ENCODE measurements around the gene NOS1AP.
A peak's percentile ranks its signal among the peaks of the same experiment; 100 is the strongest.

Gene NOS1AP

DNA sequence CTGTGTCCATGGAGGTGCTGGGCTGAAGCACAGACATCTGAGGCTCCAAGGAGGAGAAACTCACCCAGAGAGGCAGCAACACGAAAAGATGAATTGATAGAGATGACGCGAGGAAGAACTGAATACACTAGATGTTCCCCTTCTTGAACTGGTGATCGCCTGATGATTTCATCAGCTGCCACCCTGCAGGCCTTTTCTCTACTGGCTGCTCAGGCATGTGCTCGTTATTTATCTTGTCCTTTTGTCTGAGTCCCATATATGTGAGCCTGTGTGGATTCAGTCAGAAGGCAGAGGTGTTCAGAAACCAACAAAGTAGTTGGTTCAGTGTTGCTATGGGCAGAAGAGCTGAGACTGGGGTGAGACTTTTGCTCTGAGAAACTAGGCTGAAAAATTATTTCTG, 202.9 kb downstream of the NOS1AP start:
- 80 to 98% methylated on average over 5 of the region's 5 CpGs for WGBS, 2 experiments (ENCODE audit: insufficient coverage in 2 of 2)

DNA sequence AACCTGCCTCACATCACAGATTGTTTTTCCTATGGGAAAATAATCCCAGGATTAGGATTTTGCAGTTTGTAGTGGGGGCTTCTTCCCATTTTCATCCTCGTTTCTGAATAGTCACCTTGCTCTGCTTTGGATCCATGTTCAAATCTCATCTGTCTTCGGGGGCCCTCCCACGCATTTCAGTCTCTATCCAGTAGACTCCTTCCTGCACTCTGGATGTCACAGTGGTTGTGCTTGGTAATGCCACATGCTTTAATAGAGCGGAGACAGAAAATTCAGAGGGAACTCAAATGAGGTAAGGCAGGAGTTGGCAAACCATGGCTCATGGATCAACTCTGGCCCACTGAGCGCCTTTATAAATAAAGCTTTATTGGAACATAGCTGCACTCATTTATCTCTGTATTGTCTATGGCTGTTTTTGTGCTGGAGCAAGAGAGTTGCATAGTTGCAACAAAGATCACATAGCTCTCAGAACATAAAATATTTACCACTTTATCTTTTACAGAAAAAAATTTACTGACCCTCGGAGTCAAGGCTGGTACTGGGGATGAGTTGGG, 206.2 kb downstream of the NOS1AP start:
- WGBS, 2 experiments (ENCODE audit: insufficient coverage in 2 of 2): 90 to 100% methylated on average over 3 to 4 of the region's 6 CpGs
- no peaks in the 10 kb centered on the region for H3K9me3 ChIP-seq (ENCODE audit: control insufficient read depth, low read length)
- no peaks in the 10 kb centered on the region for H3K36me3 ChIP-seq (ENCODE audit: control insufficient read depth, insufficient read depth, low read length)
- no peaks in the 10 kb centered on the region for H3K4me1 ChIP-seq (ENCODE audit: control insufficient read depth, insufficient read depth, low read length, poor library complexity, severe bottlenecking)
- H3K4me3 ChIP-seq (ENCODE audit: extremely low read depth, insufficient read depth, low read length, poor library complexity, severe bottlenecking): no peak overlapping the region
- H3K27ac ChIP-seq (ENCODE audit: low read depth, low read length, severe bottlenecking): no peak overlapping the region

More for the DNA sequence above, 202.9 kb downstream of the NOS1AP start:
- Histone ChIP-seq H3K27ac (ENCODE audit: low read depth, low read length, severe bottlenecking) (no peak overlapping the region), H3K36me3 (ENCODE audit: control insufficient read depth, insufficient read depth, low read length) (no peaks in the 10 kb centered on the region), H3K4me1 (ENCODE audit: control insufficient read depth, insufficient read depth, low read length, poor library complexity, severe bottlenecking) (no peaks in the 10 kb centered on the region), H3K4me3 (ENCODE audit: extremely low read depth, insufficient read depth, low read length, poor library complexity, severe bottlenecking) (no peak overlapping the region), H3K9me3 (ENCODE audit: control insufficient read depth, low read length) (no peaks in the 10 kb centered on the region)

DNA sequence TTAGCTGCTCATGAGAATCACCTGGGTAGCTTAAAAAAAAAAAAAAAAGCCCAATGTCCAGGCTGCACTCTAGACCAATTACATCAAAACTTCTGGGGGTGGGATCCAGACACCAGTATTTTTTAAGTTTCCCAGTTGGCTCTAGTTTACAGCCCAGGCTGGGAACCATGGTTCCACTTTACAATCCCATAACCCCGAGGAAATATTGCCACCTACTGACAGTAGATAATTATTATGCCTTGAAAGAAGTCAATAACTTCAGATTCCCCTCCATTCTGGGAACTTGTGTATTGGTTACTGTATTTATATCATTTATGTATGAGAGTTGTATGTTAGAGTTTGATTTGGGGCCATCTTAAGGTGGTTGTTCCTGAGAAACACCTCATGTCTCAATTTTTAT, 207.0 kb downstream of the NOS1AP start:
- Histone ChIP-seq H3K4me1 (ENCODE audit: control insufficient read depth, insufficient read depth, low read length, poor library complexity, severe bottlenecking) (no peaks in the 10 kb centered on the region), H3K27ac (ENCODE audit: low read depth, low read length, severe bottlenecking) (no peak overlapping the region), H3K4me3 (ENCODE audit: extremely low read depth, insufficient read depth, low read length, poor library complexity, severe bottlenecking) (no peak overlapping the region), H3K9me3 (ENCODE audit: control insufficient read depth, low read length) (no peaks in the 10 kb centered on the region), H3K36me3 (ENCODE audit: control insufficient read depth, insufficient read depth, low read length) (no peaks in the 10 kb centered on the region)
- no CpG with 5 or more reads among the region's 1 CpG for WGBS, 2 experiments (ENCODE audit: insufficient coverage in 2 of 2)

DNA sequence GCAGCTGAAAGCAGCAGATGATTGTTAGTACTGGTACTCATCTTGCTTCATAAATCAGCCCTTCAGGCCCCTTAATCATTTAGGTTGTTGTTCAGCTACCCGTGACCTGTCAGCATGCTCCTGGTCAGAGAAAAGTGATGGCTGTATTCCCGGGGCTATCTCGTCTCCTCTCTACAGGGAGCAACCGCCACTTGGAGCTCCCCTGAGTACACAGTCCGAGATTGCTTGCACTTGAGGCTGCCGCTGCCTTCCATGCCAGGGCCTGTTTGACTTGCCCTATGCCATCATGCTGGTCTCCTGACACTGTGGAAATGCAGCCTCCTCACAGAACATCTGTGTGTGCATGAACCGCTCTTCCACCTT, 209.6 kb downstream of the NOS1AP start:
- no peaks in the 10 kb centered on the region for H3K4me1 ChIP-seq (ENCODE audit: control insufficient read depth, insufficient read depth, low read length, poor library complexity, severe bottlenecking)
- H3K9me3 ChIP-seq (ENCODE audit: control insufficient read depth, low read length): no peaks in the 10 kb centered on the region
- no peak overlapping the region for H3K27ac ChIP-seq (ENCODE audit: low read depth, low read length, severe bottlenecking)
- WGBS, 2 experiments (ENCODE audit: insufficient coverage in 2 of 2): 65 to 86% methylated on average over 7 of the region's 7 CpGs
- H3K36me3 ChIP-seq (ENCODE audit: control insufficient read depth, insufficient read depth, low read length): no peaks in the 10 kb centered on the region
- H3K4me3 ChIP-seq (ENCODE audit: extremely low read depth, insufficient read depth, low read length, poor library complexity, severe bottlenecking): no peak overlapping the region

DNA sequence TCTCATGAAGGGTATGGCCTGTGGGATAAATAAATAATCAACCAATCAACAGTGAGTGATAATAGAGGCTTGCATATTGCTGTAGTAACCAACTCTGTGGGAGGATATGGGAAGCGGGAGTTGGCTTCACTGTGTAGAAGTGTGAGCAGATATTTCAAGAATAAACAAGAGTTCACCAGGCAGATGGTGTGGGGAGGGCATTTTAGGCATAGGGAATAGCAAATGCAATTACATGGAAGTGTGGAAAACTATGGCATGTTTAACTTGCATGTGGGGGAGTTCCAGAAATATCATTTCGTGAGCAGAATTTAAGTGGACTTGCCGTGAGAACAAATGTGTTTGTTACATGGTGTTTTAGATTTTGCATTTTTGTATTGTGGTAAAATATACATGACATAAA, 211.9 kb downstream of the NOS1AP start:
- H3K9me3 ChIP-seq (ENCODE audit: control insufficient read depth, low read length): no peaks in the 10 kb centered on the region
- 92 to 100% methylated on average over 2 of the region's 3 CpGs for WGBS, 2 experiments (ENCODE audit: insufficient coverage in 2 of 2)
- no peaks in the 10 kb centered on the region for H3K36me3 ChIP-seq (ENCODE audit: control insufficient read depth, insufficient read depth, low read length)
- no peak overlapping the region for H3K4me3 ChIP-seq (ENCODE audit: extremely low read depth, insufficient read depth, low read length, poor library complexity, severe bottlenecking)
- H3K4me1 ChIP-seq (ENCODE audit: control insufficient read depth, insufficient read depth, low read length, poor library complexity, severe bottlenecking): no peaks in the 10 kb centered on the region
- H3K27ac ChIP-seq (ENCODE audit: low read depth, low read length, severe bottlenecking): no peak overlapping the region

DNA sequence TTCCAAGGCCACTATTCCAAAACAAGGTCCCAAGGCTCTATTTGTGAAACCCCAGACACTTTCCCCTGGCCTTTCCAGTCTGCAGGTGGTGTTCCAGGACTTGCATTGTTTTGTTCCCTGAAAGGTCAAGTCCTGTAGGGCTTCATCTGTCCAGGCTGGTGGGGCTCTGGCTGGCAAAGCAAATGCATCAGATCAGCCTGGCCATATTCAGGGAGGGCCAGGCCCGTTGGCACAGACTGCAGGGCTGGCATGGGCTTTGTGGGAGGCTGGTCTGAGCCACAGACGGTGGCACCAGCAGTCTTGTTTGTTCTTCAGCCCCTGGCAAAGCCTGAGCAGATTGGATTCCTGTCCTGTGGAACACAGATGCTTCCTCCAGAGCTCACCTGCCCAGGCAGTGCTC, 214.2 kb downstream of the NOS1AP start:
- Histone ChIP-seq H3K9me3 (ENCODE audit: control insufficient read depth, low read length) (no peaks in the 10 kb centered on the region), H3K36me3 (ENCODE audit: control insufficient read depth, insufficient read depth, low read length) (no peaks in the 10 kb centered on the region), H3K27ac (ENCODE audit: low read depth, low read length, severe bottlenecking) (no peak overlapping the region), H3K4me3 (ENCODE audit: extremely low read depth, insufficient read depth, low read length, poor library complexity, severe bottlenecking) (no peak overlapping the region), H3K4me1 (ENCODE audit: control insufficient read depth, insufficient read depth, low read length, poor library complexity, severe bottlenecking) (no peaks in the 10 kb centered on the region)
- WGBS, 2 experiments (ENCODE audit: insufficient coverage in 2 of 2): 78 to 89% methylated on average over 2 of the region's 2 CpGs

DNA sequence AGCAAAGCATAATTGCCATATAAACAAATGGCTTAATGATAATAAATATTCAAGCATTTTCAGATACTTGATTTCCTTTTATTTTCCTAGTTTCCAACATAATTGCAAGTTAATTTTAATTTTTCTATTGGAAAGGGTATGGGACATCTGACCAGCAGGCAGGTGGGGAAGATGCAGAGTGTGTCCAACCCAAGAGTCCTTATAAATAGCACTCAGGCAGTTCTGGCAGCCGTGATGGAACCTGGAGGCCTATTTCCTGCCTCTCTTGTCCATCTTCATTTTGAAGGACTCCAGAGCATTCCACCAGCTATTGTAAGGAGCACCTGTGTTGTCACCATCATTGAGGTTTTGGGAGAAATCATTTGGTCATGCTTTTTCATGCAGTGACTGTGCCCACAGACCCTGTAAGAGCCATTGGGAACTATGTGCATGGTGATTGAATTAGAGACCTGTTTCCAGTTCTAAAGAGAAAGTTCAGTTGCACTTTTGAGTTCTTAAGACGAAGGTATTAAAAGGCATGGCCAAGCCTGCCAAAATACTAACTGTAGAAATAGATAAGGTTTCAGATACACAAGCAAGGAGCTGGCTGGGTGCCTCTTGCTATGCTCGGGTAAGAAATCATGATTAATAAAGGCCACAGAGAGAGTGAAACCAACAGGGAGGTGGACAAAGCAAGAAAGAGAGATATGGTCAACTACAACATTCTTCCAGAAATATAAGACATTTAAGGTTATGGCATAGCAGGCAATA, 214.9 kb downstream of the NOS1AP start:
- 88 to 100% methylated on average over 2 to 3 of the region's 3 CpGs for WGBS, 2 experiments (ENCODE audit: insufficient coverage in 2 of 2)
- no peak overlapping the region for H3K27ac ChIP-seq (ENCODE audit: low read depth, low read length, severe bottlenecking)
- no peaks in the 10 kb centered on the region for H3K9me3 ChIP-seq (ENCODE audit: control insufficient read depth, low read length)
- no peaks in the 10 kb centered on the region for H3K4me1 ChIP-seq (ENCODE audit: control insufficient read depth, insufficient read depth, low read length, poor library complexity, severe bottlenecking)
- no peaks in the 10 kb centered on the region for H3K36me3 ChIP-seq (ENCODE audit: control insufficient read depth, insufficient read depth, low read length)
- no peak overlapping the region for H3K4me3 ChIP-seq (ENCODE audit: extremely low read depth, insufficient read depth, low read length, poor library complexity, severe bottlenecking)

DNA sequence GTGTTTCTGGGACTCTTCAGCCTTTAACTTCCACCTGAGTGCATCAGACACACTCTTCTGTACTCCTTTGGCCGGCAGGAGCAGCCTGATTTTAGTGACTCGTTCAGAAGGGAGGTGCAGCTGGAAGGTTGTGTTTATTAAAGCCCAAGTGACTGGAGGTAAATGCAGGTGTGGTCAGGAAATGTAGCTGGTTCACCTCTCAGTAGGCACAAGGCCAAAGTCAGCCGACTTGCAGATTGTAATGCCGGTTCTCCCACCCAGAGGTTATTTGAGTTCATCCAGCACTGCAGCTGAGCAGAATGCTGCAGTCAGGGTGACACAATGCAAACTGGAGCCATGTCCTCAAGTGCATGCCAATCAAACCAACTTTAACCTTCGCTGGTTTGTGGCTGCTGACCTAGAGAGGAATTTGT, 215.7 kb downstream of the NOS1AP start:
- Histone ChIP-seq H3K27ac (ENCODE audit: low read depth, low read length, severe bottlenecking) (no peak overlapping the region), H3K36me3 (ENCODE audit: control insufficient read depth, insufficient read depth, low read length) (no peaks in the 10 kb centered on the region), H3K4me3 (ENCODE audit: extremely low read depth, insufficient read depth, low read length, poor library complexity, severe bottlenecking) (no peak overlapping the region), H3K9me3 (ENCODE audit: control insufficient read depth, low read length) (no peaks in the 10 kb centered on the region), H3K4me1 (ENCODE audit: control insufficient read depth, insufficient read depth, low read length, poor library complexity, severe bottlenecking) (no peaks in the 10 kb centered on the region)
- WGBS, 2 experiments (ENCODE audit: insufficient coverage in 2 of 2): 79 to 95% methylated on average over 2 to 5 of the region's 5 CpGs

DNA sequence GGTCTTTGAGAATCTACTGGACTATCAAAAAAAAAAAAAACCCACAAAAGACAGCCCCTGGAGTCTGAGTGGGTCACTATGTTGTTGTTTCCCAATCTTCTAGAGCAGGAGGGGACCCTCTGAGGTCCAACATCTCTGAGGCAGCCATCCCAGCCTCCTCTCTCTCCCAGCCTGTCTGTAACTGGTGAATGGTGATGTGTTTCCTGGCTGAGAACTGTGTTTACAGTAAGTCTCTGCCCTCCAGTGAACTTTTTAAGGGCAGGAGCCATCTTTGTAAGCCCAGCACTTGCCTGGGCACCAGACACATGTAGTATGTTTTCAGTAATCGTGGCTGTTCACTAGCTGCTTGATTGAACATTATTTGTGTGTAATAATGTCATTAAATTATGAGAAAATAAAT, 221.5 kb downstream of the NOS1AP start:
- no CpG with 5 or more reads among the region's 1 CpG for WGBS, 2 experiments (ENCODE audit: insufficient coverage in 2 of 2)
- H3K27ac ChIP-seq (ENCODE audit: low read depth, low read length, severe bottlenecking): no peak overlapping the region
- H3K4me1 ChIP-seq (ENCODE audit: control insufficient read depth, insufficient read depth, low read length, poor library complexity, severe bottlenecking): peaks cover 7% of the 10 kb centered on the region
- H3K4me3 ChIP-seq (ENCODE audit: extremely low read depth, insufficient read depth, low read length, poor library complexity, severe bottlenecking): no peak overlapping the region
- no peaks in the 10 kb centered on the region for H3K36me3 ChIP-seq (ENCODE audit: control insufficient read depth, insufficient read depth, low read length)
- no peaks in the 10 kb centered on the region for H3K9me3 ChIP-seq (ENCODE audit: control insufficient read depth, low read length)

DNA sequence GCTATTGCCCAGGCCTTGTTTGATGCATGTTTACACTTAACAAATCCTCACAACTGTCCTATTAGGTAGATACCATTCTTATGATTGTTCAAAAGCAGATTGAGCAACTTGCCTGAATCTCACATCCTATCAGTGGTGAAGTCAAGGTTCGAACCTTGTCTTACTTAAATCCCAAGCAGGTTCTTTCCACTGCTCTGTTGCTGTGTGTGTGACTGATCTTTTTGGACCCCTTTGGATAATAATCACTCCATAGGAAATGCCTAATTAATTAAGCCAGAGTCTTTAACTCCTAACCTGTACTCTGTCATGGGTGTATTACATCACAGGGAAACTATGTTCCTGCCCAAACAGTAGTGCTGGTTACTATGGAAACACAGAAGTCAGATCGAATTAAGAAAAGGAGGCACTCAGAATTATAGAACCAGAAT, 222.9 kb downstream of the NOS1AP start:
- 75 to 100% methylated on average over 1 of the region's 2 CpGs for WGBS, 2 experiments (ENCODE audit: insufficient coverage in 2 of 2)
- peaks cover 7% of the 10 kb centered on the region for H3K4me1 ChIP-seq (ENCODE audit: control insufficient read depth, insufficient read depth, low read length, poor library complexity, severe bottlenecking)
- H3K9me3 ChIP-seq (ENCODE audit: control insufficient read depth, low read length): no peaks in the 10 kb centered on the region
- H3K27ac ChIP-seq (ENCODE audit: low read depth, low read length, severe bottlenecking): peak overlapping the region; percentile 78
- no peak overlapping the region for H3K4me3 ChIP-seq (ENCODE audit: extremely low read depth, insufficient read depth, low read length, poor library complexity, severe bottlenecking)
- H3K36me3 ChIP-seq (ENCODE audit: control insufficient read depth, insufficient read depth, low read length): no peaks in the 10 kb centered on the region

DNA sequence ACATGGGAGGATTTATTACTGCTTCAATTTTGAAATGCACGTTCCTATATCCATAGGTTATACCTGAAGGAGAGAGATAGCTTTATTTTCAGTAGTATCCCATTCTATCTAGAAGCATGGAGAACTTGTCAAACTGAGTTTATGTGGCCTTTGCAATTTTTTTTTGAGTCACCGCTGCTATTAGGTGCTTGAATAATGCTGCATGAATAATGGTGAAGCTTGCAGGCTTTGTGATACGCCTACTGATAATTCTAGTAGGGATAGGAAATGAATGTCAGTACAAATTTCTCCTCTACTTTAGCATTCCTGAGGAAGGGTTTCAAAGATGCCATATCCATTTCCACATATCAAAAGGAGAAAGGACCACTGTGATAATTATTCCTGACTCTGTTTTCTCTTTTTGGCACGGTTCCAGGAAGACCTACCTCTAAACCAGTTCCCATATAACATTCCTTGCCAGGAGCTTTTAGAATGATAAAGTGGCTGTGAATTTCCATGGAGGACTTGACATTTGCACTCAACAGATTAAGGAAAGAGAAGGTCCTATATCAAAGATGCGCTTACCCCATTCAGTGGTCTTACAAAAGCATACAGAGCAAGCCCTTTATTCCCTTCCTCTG, 223.7 kb downstream of the NOS1AP start:
- WGBS, 2 experiments (ENCODE audit: insufficient coverage in 2 of 2): 80% methylated on average over 1 of the region's 5 CpGs

More for the DNA sequence above, 223.7 kb downstream of the NOS1AP start:
- Histone ChIP-seq H3K4me1 (ENCODE audit: control insufficient read depth, insufficient read depth, low read length, poor library complexity, severe bottlenecking) (peaks cover 7% of the 10 kb centered on the region), H3K27ac (ENCODE audit: low read depth, low read length, severe bottlenecking) (peak overlapping the region; percentile 78), H3K36me3 (ENCODE audit: control insufficient read depth, insufficient read depth, low read length) (no peaks in the 10 kb centered on the region), H3K9me3 (ENCODE audit: control insufficient read depth, low read length) (no peaks in the 10 kb centered on the region), H3K4me3 (ENCODE audit: extremely low read depth, insufficient read depth, low read length, poor library complexity, severe bottlenecking) (no peak overlapping the region)
